ENCODE results near the gene ATG9B. TPM values are rescaled to one million over a fixed set of nuclear protein-coding genes. Genes with fewer than 3 reads are reported as not detected.

The ATG9B gene
- polyA plus RNA-seq, 1 experiment, result 0.06 TPM

DNA sequence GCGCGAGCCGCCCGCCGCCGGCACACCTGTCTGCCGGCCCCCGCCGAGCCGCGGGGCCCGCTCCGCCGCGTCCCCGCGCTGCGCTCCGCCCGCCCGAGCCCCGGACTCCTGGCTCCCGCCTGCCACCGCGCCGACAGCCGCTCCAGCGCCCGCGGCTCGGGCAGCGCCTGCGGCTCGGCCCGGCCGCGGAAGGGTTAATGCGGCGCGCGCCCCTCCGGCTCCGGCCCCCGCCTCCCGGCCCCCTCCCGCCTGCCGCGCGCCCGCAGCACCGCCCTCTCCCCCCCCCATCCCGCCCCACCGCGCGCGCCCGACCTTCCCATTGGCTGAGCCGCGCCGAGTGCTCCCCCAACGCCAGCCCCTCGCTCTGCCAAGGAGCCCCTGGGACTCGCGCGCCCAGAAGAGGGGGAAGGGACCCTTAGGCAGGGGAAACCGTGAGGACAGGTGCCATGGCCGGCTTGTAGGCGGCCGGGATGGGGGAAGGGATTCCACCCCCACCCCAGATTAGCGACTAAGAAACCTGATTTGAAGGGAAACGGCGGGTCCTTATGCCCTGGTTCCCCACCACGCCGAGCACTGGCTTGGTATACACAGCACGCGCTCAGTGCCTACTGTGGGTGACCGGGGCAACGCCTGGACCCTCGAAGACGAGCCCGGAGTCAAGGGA lies 46.0 kb downstream of the ATG9B start, which contains the start of gene KCNH2:
Gene KCNH2 (minus strand): TSS at position 196 of the 664 bp plus-strand sequence. CDS start 408 bp downstream, outside the sequence.
- H3K27me3 ChIP-seq (ENCODE audit: control insufficient read depth, insufficient read depth, low read length), result peaks cover 69% of the 10 kb centered on the region
- no peak for DNase-seq (ENCODE audit: low read depth, low spot score)
- TF ChIP-seq, protein P1, sequence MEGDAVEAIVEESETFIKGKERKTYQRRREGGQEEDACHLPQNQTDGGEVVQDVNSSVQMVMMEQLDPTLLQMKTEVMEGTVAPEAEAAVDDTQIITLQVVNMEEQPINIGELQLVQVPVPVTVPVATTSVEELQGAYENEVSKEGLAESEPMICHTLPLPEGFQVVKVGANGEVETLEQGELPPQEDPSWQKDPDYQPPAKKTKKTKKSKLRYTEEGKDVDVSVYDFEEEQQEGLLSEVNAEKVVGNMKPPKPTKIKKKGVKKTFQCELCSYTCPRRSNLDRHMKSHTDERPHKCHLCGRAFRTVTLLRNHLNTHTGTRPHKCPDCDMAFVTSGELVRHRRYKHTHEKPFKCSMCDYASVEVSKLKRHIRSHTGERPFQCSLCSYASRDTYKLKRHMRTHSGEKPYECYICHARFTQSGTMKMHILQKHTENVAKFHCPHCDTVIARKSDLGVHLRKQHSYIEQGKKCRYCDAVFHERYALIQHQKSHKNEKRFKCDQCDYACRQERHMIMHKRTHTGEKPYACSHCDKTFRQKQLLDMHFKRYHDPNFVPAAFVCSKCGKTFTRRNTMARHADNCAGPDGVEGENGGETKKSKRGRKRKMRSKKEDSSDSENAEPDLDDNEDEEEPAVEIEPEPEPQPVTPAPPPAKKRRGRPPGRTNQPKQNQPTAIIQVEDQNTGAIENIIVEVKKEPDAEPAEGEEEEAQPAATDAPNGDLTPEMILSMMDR (IDR thresholded peaks at IDR 0.05; ENCODE audit: low read depth, low read length), result no peak
- CTCF ChIA-PET, result interaction anchor here (0.6 to 2.5 kb wide), 4 partner anchors 15 to 72 kb away, joined by 3 to 8 read pairs (median 5); no protein-coding TSS in a partner anchor
- H3K27ac ChIP-seq (ENCODE audit: low read depth, low read length), result no peak within 1 kb of the TSS
- H3K4me3 ChIP-seq (ENCODE audit: low read depth, low read length), result peak within 1 kb of the TSS; percentile 37
- POLR2A ChIA-PET, result interaction anchor here (1.2 kb wide), 1 partner anchor 8 kb away, joined by 4 read pairs; no protein-coding TSS in a partner anchor
- H3K9me3 ChIP-seq (ENCODE audit: control insufficient read depth, insufficient read depth, low read length), result peaks cover 7% of the 10 kb centered on the region; the same call in 1 of the 2 replicates

DNA sequence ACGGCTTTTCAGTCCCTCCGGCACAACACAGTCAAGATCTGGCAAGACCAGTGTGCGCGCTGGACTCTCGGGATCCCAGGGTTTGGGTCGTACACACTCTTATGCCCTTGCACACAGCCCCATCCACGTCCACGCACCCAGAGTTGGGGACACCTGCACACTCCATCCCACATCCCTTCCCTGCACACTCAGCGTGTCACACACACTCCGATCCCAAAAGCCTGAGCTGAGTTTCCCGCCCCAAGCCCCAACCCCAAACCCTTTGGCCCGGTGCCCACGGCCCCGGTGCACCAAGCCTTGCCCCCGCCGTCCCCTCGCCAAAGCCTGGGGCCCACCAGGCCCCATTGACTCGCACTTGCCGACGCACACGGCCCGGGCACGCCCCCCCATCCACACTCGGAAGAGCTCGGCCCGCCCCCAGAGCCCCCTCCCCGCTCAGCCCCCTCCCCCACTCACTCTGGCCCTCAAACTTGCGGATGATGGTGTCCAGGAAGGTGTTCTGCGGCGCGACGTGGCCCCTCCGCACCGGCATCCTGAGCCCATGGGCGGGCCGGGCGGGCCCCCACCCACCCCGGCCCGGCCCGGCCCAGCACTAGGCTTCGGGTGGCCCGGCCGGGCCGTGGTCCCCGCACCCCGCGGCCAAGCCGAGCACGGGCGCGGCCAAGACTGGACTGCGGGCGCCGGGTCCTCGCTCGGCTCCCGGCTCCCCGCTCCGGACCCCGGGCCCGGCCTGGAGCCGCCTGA lies 46.7 kb downstream of the ATG9B start:
- DNase-seq (ENCODE audit: low read depth, low spot score), result no peak
- H3K9me3 ChIP-seq (ENCODE audit: control insufficient read depth, insufficient read depth, low read length), result peaks cover 7% of the 10 kb centered on the region; the same call in 1 of the 2 replicates
- H3K27me3 ChIP-seq (ENCODE audit: control insufficient read depth, insufficient read depth, low read length), result peaks cover 74% of the 10 kb centered on the region
- H3K4me3 ChIP-seq (ENCODE audit: low read depth, low read length), result peak overlapping the region; percentile 20; the same call in 1 of the 2 replicates
- ChIA-PET CTCF (interaction anchor here (0.6 to 0.7 kb wide), 2 partner anchors 14 to 41 kb away, joined by 3 read pairs; no protein-coding TSS in a partner anchor), POLR2A (no interaction called here)
- H3K27ac ChIP-seq (ENCODE audit: low read depth, low read length), result no peak overlapping the region
- TF ChIP-seq, protein P1 (IDR thresholded peaks at IDR 0.05; ENCODE audit: low read depth, low read length), result no peak

DNA sequence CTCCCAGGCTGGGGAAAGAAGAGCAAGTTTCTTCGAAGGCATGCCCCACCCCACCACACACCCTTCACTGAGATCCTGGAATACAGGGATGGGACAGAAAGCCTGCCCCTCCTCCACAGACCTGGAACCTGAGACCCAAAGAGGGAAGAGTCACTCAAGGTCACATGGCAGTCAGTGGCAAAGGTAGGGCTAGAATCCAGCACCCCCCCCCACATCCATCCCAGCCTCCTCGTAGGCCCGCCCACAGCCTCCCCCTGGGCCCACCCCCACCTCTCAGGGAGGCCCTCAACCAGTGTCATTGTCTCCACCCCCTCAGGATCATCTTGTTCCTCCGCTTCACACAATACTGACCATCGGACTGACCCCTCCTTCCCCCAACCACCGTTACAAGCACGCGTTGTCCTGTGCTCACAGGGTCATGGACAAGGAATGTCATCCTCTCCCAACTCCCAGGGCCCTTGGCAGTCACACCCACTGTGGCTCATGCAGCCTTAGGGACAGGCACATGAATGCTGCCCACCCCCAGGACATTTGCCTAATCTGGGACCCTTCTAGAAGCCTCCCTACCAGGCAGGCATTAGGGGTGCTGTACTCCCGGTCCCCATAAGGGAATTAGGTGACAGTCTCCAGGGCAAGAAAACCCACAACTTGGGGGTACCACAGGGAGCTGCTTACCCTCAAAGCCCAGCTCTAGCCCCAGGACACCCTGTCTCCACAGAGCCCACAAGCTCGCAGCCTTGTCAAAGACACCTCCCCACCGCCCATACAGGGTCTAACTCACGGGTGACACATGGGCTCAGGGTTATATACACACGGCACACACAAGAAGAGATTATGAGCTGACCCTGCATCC lies 47.5 kb downstream of the ATG9B start:
- Histone ChIP-seq H3K27me3 (ENCODE audit: control insufficient read depth, insufficient read depth, low read length) (peaks cover 75% of the 10 kb centered on the region), H3K27ac (ENCODE audit: low read depth, low read length) (no peak overlapping the region), H3K4me3 (ENCODE audit: low read depth, low read length) (peak overlapping the region; percentile 20; the same call in 1 of the 2 replicates), H3K9me3 (ENCODE audit: control insufficient read depth, insufficient read depth, low read length) (peaks cover 7% of the 10 kb centered on the region; the same call in 1 of the 2 replicates)
- TF ChIP-seq, protein P1 (IDR thresholded peaks at IDR 0.05; ENCODE audit: low read depth, low read length), result no peak
- ChIA-PET CTCF (interaction anchor here (0.6 to 1.4 kb wide), 2 partner anchors 8 to 42 kb away, joined by 3 to 13 read pairs; no protein-coding TSS in a partner anchor), POLR2A (no interaction called here)
- no peak for DNase-seq (ENCODE audit: low read depth, low spot score)

DNA sequence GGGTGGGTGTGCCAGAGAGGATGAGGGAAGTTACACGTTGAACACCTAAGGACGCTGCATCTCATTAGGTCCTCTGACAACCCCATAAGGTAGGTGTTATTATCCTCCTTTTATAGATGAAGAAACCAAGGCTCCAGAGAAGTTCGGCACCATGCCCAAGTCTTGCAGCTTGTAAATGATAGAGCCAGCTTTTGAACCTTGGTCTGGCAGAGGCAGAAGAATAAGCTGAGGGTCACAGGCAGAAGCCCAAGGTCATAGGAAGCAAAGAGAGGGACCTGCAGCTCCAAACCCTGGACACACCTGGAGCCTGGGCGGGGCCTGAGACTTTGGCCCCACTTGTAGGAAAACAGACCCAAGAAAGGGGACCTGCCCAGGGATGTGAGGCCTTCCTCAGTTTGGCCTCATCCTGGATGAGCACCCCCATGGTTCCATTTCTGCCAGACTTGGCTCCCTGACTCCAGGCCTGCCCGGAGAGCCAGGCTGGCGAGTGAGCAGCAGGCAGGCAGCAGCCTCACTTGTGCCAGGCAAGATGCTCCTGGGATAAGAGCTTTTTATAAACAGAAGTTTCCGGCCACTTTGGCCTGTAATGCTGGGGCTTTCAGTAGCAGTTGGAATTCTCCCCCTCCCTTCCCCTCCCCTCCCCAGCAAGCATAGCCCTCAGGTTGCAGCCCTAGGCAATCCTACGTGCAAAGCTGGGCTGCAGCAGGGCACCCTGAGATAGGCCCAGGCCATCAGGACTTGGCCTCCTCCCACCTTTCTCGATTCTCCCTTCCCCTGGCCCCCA lies 48.6 kb downstream of the ATG9B start:
- Histone ChIP-seq H3K9me3 (ENCODE audit: control insufficient read depth, insufficient read depth, low read length) (peaks cover 7% of the 10 kb centered on the region; the same call in 1 of the 2 replicates), H3K4me3 (ENCODE audit: low read depth, low read length) (no peak overlapping the region), H3K27me3 (ENCODE audit: control insufficient read depth, insufficient read depth, low read length) (peaks cover 82% of the 10 kb centered on the region), H3K27ac (ENCODE audit: low read depth, low read length) (no peak overlapping the region)
- TF ChIP-seq, protein P1 (IDR thresholded peaks at IDR 0.05; ENCODE audit: low read depth, low read length), result no peak
- POLR2A ChIA-PET, result no interaction called here
- CTCF ChIA-PET, result interaction anchor here (1.2 to 1.4 kb wide), 3 partner anchors 9 to 16 kb away, joined by 3 to 13 read pairs (median 7); no protein-coding TSS in a partner anchor
- no peak for DNase-seq (ENCODE audit: low read depth, low spot score)

Measured in AG04450 (cell line).